WTC11 (cell line): ENCODE measurements around the gene GLRA3. TPM values are rescaled to one million over a fixed set of nuclear protein-coding genes. Genes with fewer than 3 reads are reported as not detected.

Experiments used
- ATAC-seq: fragments of 200-7000 bp; cut with Tn5 transposase; 2 replicates; pipeline ENCODE4 v1.10.0; 2021; ENCODE audit warnings: mild to moderate bottlenecking, moderate library complexity
- CTCF ChIA-PET: fragments of 300-600 bp; sonication (Branson Sonifier 250); formaldehyde crosslinking; loops from one replicate; lab custom pipeline; 2021; ENCODE audit warnings: antibody characterized with exemption; lab: Charles Lee
- POLR2A ChIA-PET: fragments of 350-600 bp; sonication (Branson Sonifier 250); formaldehyde crosslinking; loops from one replicate; lab custom pipeline; 2021; ENCODE audit warnings: antibody characterized with exemption; lab: Charles Lee
- DNase-seq: peaks from one replicate; pipeline ENCODE4 v3.0.0; 2021; ENCODE audit warnings: low spot score
- H3K27ac Mint-ChIP-seq: 2 replicates; pipeline ENCODE4 v1.8.0; 2021; ENCODE audit warnings: mixed read lengths
- H3K27me3 Mint-ChIP-seq: 2 replicates; pipeline ENCODE4 v1.8.0; 2021; ENCODE audit warnings: low read depth, mild to moderate bottlenecking, moderate library complexity, mixed read lengths
- H3K36me3 Mint-ChIP-seq: 2 replicates; pipeline ENCODE4 v1.8.0; 2021; ENCODE audit warnings: mixed read lengths
- H3K4me1 Mint-ChIP-seq: 2 replicates; pipeline ENCODE4 v1.8.0; 2022; ENCODE audit warnings: mixed read lengths
- H3K4me3 Mint-ChIP-seq: 2 replicates; pipeline ENCODE4 v1.8.0; 2021; ENCODE audit warnings: mild to moderate bottlenecking, moderate library complexity, mixed read lengths
- H3K9me3 Mint-ChIP-seq: 2 replicates; pipeline ENCODE4 v1.8.0; 2021; ENCODE audit warnings: mixed read lengths
- AFF4 ChIP-seq: sonication (generic); formaldehyde crosslinking; IDR thresholded peaks from 2 replicates; pipeline ENCODE4 v1.8.1; 2023; ENCODE audit warnings: mild to moderate bottlenecking, missing genetic modification reagents, borderline replicate concordance
- ARID4B ChIP-seq: sonication (generic); formaldehyde crosslinking; IDR thresholded peaks from 2 replicates; pipeline ENCODE4 v1.8.0; 2023; ENCODE audit warnings: missing genetic modification reagents, mild to moderate bottlenecking, borderline replicate concordance
- CREB1 ChIP-seq: sonication (generic); formaldehyde crosslinking; IDR thresholded peaks from 2 replicates; pipeline ENCODE4 v1.8.0; 2023; ENCODE audit warnings: mild to moderate bottlenecking, missing genetic modification reagents
- E2F4 ChIP-seq: sonication (generic); formaldehyde crosslinking; IDR thresholded peaks from 2 replicates; pipeline ENCODE4 v1.8.1; 2022; ENCODE audit warnings: low read depth, mild to moderate bottlenecking, moderate library complexity, missing genetic modification reagents, borderline replicate concordance
- GRHL2 ChIP-seq: fragments of 250-450 bp; sonication (Bioruptor Pico); IDR thresholded peaks from 2 replicates; pipeline ENCODE4 v1.8.0; 2022; ENCODE audit warnings: mild to moderate bottlenecking, moderate library complexity; ENCODE audit not compliant: insufficient replicate concordance, severe bottlenecking
- HMGA2 ChIP-seq: fragments of 250-450 bp; sonication (Bioruptor Pico); IDR thresholded peaks from 2 replicates; pipeline ENCODE4 v1.4.0; 2021; ENCODE audit warnings: mild to moderate bottlenecking, moderate library complexity
- MAX ChIP-seq: sonication (generic); formaldehyde crosslinking; IDR thresholded peaks from 2 replicates; pipeline ENCODE4 v1.8.0; 2022; ENCODE audit warnings: mild to moderate bottlenecking, missing genetic modification reagents
- NFE2L1 ChIP-seq: sonication (generic); formaldehyde crosslinking; IDR thresholded peaks from 2 replicates; pipeline ENCODE4 v1.8.1; 2023; ENCODE audit warnings: missing genetic modification reagents
- RORB ChIP-seq: fragments of 250-450 bp; sonication (Bioruptor Pico); IDR thresholded peaks from 2 replicates; pipeline ENCODE4 v1.9.0; 2021; ENCODE audit warnings: mild to moderate bottlenecking
- ZNF232 ChIP-seq: sonication (generic); formaldehyde crosslinking; IDR thresholded peaks from 2 replicates; pipeline ENCODE4 v1.8.0; 2022; ENCODE audit warnings: mild to moderate bottlenecking, missing genetic modification reagents
- ZNF317 ChIP-seq: sonication (generic); formaldehyde crosslinking; IDR thresholded peaks from 2 replicates; pipeline ENCODE4 v1.8.1; 2023; ENCODE audit warnings: low read depth, mild to moderate bottlenecking, moderate library complexity, missing genetic modification reagents, borderline replicate concordance
- ZNF532 ChIP-seq: fragments of 250-450 bp; sonication (Bioruptor Pico); IDR thresholded peaks from 2 replicates; pipeline ENCODE4 v1.9.0; 2021; ENCODE audit warnings: mild to moderate bottlenecking, borderline replicate concordance
- total RNA-seq: library from RNA; stranded (reverse); gene quantifications from 3 replicates; pipeline ENCODE4 v1.2.3, GENCODE V29; 2021

GLRA3 gene
- total RNA-seq, 1 experiment from 2014 or later, result 0.15 TPM

GRCh38 chr4:174808836-174809235 lies 20.2 kb downstream of the GLRA3 start:
- Mint-ChIP-seq H3K4me3 (no peak overlapping the region), H3K9me3 (peaks cover 14% of the 10 kb centered on the region), H3K27me3 (no peaks in the 10 kb centered on the region), H3K4me1 (peaks cover 27% of the 10 kb centered on the region), H3K36me3 (peaks cover 7% of the 10 kb centered on the region; the same call in 1 of the 2 replicates), H3K27ac (no peak overlapping the region)
- no peak for DNase-seq
- TF ChIP-seq ZNF532 (CRISPR knock-in tag) (no peak), MAX (no peak), NFE2L1 (CRISPR knock-in tag) (no peak), CREB1 (CRISPR knock-in tag) (no peak), AFF4 (no peak), GRHL2 (CRISPR knock-in tag) (no peak), ZNF317 (CRISPR knock-in tag) (no peak), ZNF232 (CRISPR knock-in tag) (no peak), ARID4B (CRISPR knock-in tag) (no peak), HMGA2 (no peak), RORB (CRISPR knock-in tag) (no peak), E2F4 (no peak)
- ChIA-PET POLR2A (no interaction called here), CTCF (no interaction called here)
- no peak for ATAC-seq
